Ovary (tissue), 9 donors: ENCODE data around the gene TENT4B. TPM values are rescaled to one million over a fixed set of nuclear protein-coding genes. Genes with fewer than 3 reads are reported as not detected.

Experiments
- DNase-seq, 5 donors: peaks; one replicate each; pipeline ENCODE4 v3.0.0-alpha.2; 2019 to 2020
- H3K27ac ChIP-seq, 2 donors: fragments of 200-600 bp; one replicate each; pipeline versions ENCODE4 v1.5.1 to v1.8.0; 2019 to 2022
- H3K27me3 ChIP-seq: fragments of 200-600 bp; one replicate; pipeline ENCODE4 v1.8.0; 2022
- H3K36me3 ChIP-seq: fragments of 200-600 bp; sonication (generic); one replicate; pipeline ENCODE4 v1.5.1; 2019
- H3K4me1 ChIP-seq: one replicate; pipeline ENCODE4 v1.8.1; 2013; ENCODE audit warnings: mild to moderate bottlenecking, moderate library complexity; ENCODE audit not compliant: insufficient read depth
- H3K4me3 ChIP-seq: fragments of 200-600 bp; sonication (generic); one replicate; pipeline ENCODE4 v1.5.1; 2017
- H3K9me3 ChIP-seq, 2 donors: fragments of 200-600 bp in 1 of 2; sonication (generic) in 1 of 2; one replicate each; pipeline versions ENCODE4 v1.5.1 to v1.8.1; 2013 to 2019; ENCODE audit warnings: mild to moderate bottlenecking in 1 of 2, moderate library complexity in 1 of 2
- CTCF ChIP-seq, 3 donors: fragments of 450-650 bp in 2 of 3; fragments of 200-600 bp in 1 of 3; IDR thresholded peaks; one replicate each; pipeline versions ENCODE4 v1.5.1 to v1.8.0; 2016 to 2022; ENCODE audit warnings: antibody characterized with exemption in 3 of 3, mild to moderate bottlenecking in 1 of 3
- EP300 ChIP-seq: sonication (generic); formaldehyde crosslinking; IDR thresholded peaks from one replicate; pipeline ENCODE4 v1.6.1; 2017; ENCODE audit warnings: antibody characterized with exemption
- POLR2A ChIP-seq: fragments of 450-650 bp; IDR thresholded peaks from one replicate; pipeline ENCODE4 v1.6.1; 2017; ENCODE audit warnings: antibody characterized with exemption, mild to moderate bottlenecking, moderate library complexity
- WGBS, 3 donors: extraction: QIAGEN DNeasy Blood & Tissue Kit in 1 of 3; methylation state at CpG; one replicate each; pipeline versions ENCODE4 v1.1.5 to v1.1.7; 2013 to 2017; 5-methylcytosine and 5-hydroxymethylcytosine counted together
- intact Hi-C, 4 donors: fragments of 100-400 bp; cut with DNase I; formaldehyde crosslinking; loops; one replicate each; pipeline versions ENCODE4 v1.11.0 to v1.15.1; 2022 to 2023
- polyA plus RNA-seq, 2 donors: library from polyadenylated mRNA; stranded (reverse); fragments of 200-250 nt in 1 of 2; fragments of 350-450 nt in 1 of 2; fragmentation: Illumina TruSeq in 1 of 2; extraction: RNeasy Lipid Tissue Mini Kit (QIAGEN cat#74804) in 1 of 2; gene quantifications; one replicate each; pipeline ENCODE4 v1.2.3, GENCODE V29; 2013 to 2014
- total RNA-seq, 7 donors: library from RNA; depleted of rRNA in 2 of 7; stranded (reverse); fragments of >200 nt in 2 of 7; fragmentation: NEBNext Ultra II Directional in 3 of 7; extraction: Animal tissue kit (Norgen Biotek cat#: 25700) in 3 of 7; gene quantifications; one replicate each; pipeline versions ENCODE4 v1.1.0 to v1.2.4, GENCODE V29; 2016 to 2023
- donor health status: DM: no; HTN: no; CAD: no; lungs with moderate emphysema.
- donor health status: DM: no; HTN: no; CAD: no.
- donor health status: Bipolar disorder and iron deficiency.
- donor health status: DM: yes; HTN: yes; CAD: no.
- donor health status: DM: no; HTN: no; CAD: no.
- donor health status: DM: yes; HTN: yes; CAD: no.

The TENT4B gene
- total and polyA plus RNA-seq, 9 donors, result 5.3 to 17.7 (median 12.3) TPM

- 8 to 10% (median 9%) methylated on average over 31 to 33 of the region's 33 CpGs for WGBS, 3 donors
- peak overlapping the region; percentile 12 for H3K4me3 ChIP-seq
- intact Hi-C loops, result loop anchor here in 1 of 4 donors (10.0 kb wide), 1 partner anchor 110 kb away; no protein-coding TSS in a partner anchor
Observed at GRCh38 chr16:50244504-50245416, 91.7 kb downstream of the TENT4B start.

GRCh38 chr16:50245417-50246298 is 92.6 kb downstream of the TENT4B start:
- DNase-seq, result peak; percentile 60 to 75 (median 70)
- WGBS, 3 donors, result 1 to 4% (median 1%) methylated on average over 5 to 72 of the region's 74 CpGs
- peaks cover 14% of the 10 kb centered on the region for H3K4me1 ChIP-seq
- H3K9me3 ChIP-seq, result no peaks in the 10 kb centered on the region
- H3K27ac ChIP-seq, result peak overlapping the region; percentile 65 to 79
- no peaks in the 10 kb centered on the region for H3K36me3 ChIP-seq
- no peaks in the 10 kb centered on the region for H3K27me3 ChIP-seq
- intact Hi-C loops, result loop anchor here in 1 of 4 donors (10.0 kb wide), 1 partner anchor 109 kb away; no protein-coding TSS in a partner anchor
- TF ChIP-seq CTCF (IDR thresholded peaks at IDR 0.05) (no peak), EP300 (no peak), POLR2A (no peak)
- H3K4me3 ChIP-seq, result peak overlapping the region; percentile 43

More at GRCh38 chr16:50244504-50245416, 91.7 kb downstream of the TENT4B start:
- Histone ChIP-seq H3K27ac (peak overlapping the region; percentile 65 to 71), H3K9me3 (no peaks in the 10 kb centered on the region), H3K27me3 (no peaks in the 10 kb centered on the region), H3K36me3 (no peaks in the 10 kb centered on the region), H3K4me1 (peaks cover 15% of the 10 kb centered on the region)
- peak; percentile 66 to 88 (median 75) for DNase-seq
- TF ChIP-seq CTCF (IDR thresholded peaks at IDR 0.05) (no peak), EP300 (no peak), POLR2A (no peak)

- DNase-seq, result peak in 2 of 5 donors; percentile 63 to 64
- no peak for TF ChIP-seq CTCF (IDR thresholded peaks at IDR 0.05)
- no peak for TF ChIP-seq EP300
- no peak for TF ChIP-seq POLR2A
- peak overlapping the region; percentile 65 to 79 for H3K27ac ChIP-seq
- H3K27me3 ChIP-seq, result no peaks in the 10 kb centered on the region
- peak overlapping the region; percentile 43 for H3K4me3 ChIP-seq
- H3K9me3 ChIP-seq, result no peaks in the 10 kb centered on the region
- WGBS, 3 donors, result 13 to 21% (median 17%) methylated on average over 21 to 46 of the region's 46 CpGs
- no peaks in the 10 kb centered on the region for H3K36me3 ChIP-seq
- H3K4me1 ChIP-seq, result peaks cover 10% of the 10 kb centered on the region
- intact Hi-C loops, result loop anchor here in 1 of 4 donors (10.0 kb wide), 1 partner anchor 108 kb away; no protein-coding TSS in a partner anchor
Observed at GRCh38 chr16:50246299-50247122, 93.4 kb downstream of the TENT4B start.
